Measurements from ENCODE around the gene CUBN.

- no peak for TF ChIP-seq CTCF (IDR thresholded peaks at IDR 0.05)
- TF ChIP-seq POLR2AphosphoS5 (IDR thresholded peaks at IDR 0.05), result no peak
Observed at GRCh38 chr10:16792675-16793074, 336.9 kb downstream of the CUBN start.
